WTC11 (cell line): ENCODE results near the gene NCLN. TPM values are rescaled to one million over a fixed set of nuclear protein-coding genes. Genes with fewer than 3 reads are reported as not detected.
"Not testable (repeated sequence)": the region's sequence is repeated elsewhere in the genome, so short reads cannot be mapped to it uniquely, and the experiment has no call there.

Source experiments
- ATAC-seq: fragments of 200-7000 bp; cut with Tn5 transposase; 2 replicates; pipeline ENCODE4 v1.10.0; 2021; ENCODE audit warnings: mild to moderate bottlenecking, moderate library complexity
- CTCF ChIA-PET: fragments of 300-600 bp; sonication (Branson Sonifier 250); formaldehyde crosslinking; loops from one replicate; lab custom pipeline; 2021; ENCODE audit warnings: antibody characterized with exemption; lab: Charles Lee
- POLR2A ChIA-PET: fragments of 350-600 bp; sonication (Branson Sonifier 250); formaldehyde crosslinking; loops from one replicate; lab custom pipeline; 2021; ENCODE audit warnings: antibody characterized with exemption; lab: Charles Lee
- DNase-seq: peaks from one replicate; pipeline ENCODE4 v3.0.0; 2021; ENCODE audit warnings: low spot score
- H3K27ac Mint-ChIP-seq: 2 replicates; pipeline ENCODE4 v1.8.0; 2021; ENCODE audit warnings: mixed read lengths
- H3K27me3 Mint-ChIP-seq: 2 replicates; pipeline ENCODE4 v1.8.0; 2021; ENCODE audit warnings: low read depth, mild to moderate bottlenecking, moderate library complexity, mixed read lengths
- H3K36me3 Mint-ChIP-seq: 2 replicates; pipeline ENCODE4 v1.8.0; 2021; ENCODE audit warnings: mixed read lengths
- H3K4me1 Mint-ChIP-seq: 2 replicates; pipeline ENCODE4 v1.8.0; 2022; ENCODE audit warnings: mixed read lengths
- H3K4me3 Mint-ChIP-seq: 2 replicates; pipeline ENCODE4 v1.8.0; 2021; ENCODE audit warnings: mild to moderate bottlenecking, moderate library complexity, mixed read lengths
- H3K9me3 Mint-ChIP-seq: 2 replicates; pipeline ENCODE4 v1.8.0; 2021; ENCODE audit warnings: mixed read lengths
- ARID4B ChIP-seq: sonication (generic); formaldehyde crosslinking; IDR thresholded peaks from 2 replicates; pipeline ENCODE4 v1.8.0; 2023; ENCODE audit warnings: missing genetic modification reagents, mild to moderate bottlenecking, borderline replicate concordance
- ERG ChIP-seq: fragments of 250-450 bp; sonication (Bioruptor Pico); IDR thresholded peaks from 2 replicates; pipeline ENCODE4 v1.8.0; 2021; ENCODE audit warnings: mild to moderate bottlenecking
- FOXJ3 ChIP-seq: sonication (generic); formaldehyde crosslinking; IDR thresholded peaks from 2 replicates; pipeline ENCODE4 v1.9.0; 2021; ENCODE audit warnings: missing genetic modification reagents, mild to moderate bottlenecking, borderline replicate concordance
- GTF2I ChIP-seq: fragments of 250-450 bp; sonication (Bioruptor Pico); conservative IDR thresholded peaks from 2 replicates; pipeline ENCODE4 v1.4.0; 2021; ENCODE audit warnings: mild to moderate bottlenecking
- IRF2 ChIP-seq: sonication (generic); formaldehyde crosslinking; IDR thresholded peaks from 2 replicates; pipeline ENCODE4 v1.8.0; 2022; ENCODE audit warnings: low read depth, missing genetic modification reagents, borderline replicate concordance
- NFYB ChIP-seq: sonication (generic); formaldehyde crosslinking; conservative IDR thresholded peaks from 2 replicates; pipeline ENCODE4 v1.8.0; 2022; ENCODE audit warnings: low read depth, missing genetic modification reagents
- SP1 ChIP-seq: sonication (generic); formaldehyde crosslinking; conservative IDR thresholded peaks from 2 replicates; pipeline ENCODE4 v1.8.1; 2022; ENCODE audit warnings: missing genetic modification reagents
- ZBTB43 ChIP-seq: sonication (generic); formaldehyde crosslinking; IDR thresholded peaks from 2 replicates; pipeline ENCODE4 v1.8.1; 2023; ENCODE audit warnings: mild to moderate bottlenecking, missing genetic modification reagents
- ZMAT4 ChIP-seq: fragments of 250-450 bp; sonication (Bioruptor Pico); IDR thresholded peaks from 2 replicates; pipeline ENCODE4 v1.9.0; 2021; ENCODE audit warnings: mild to moderate bottlenecking
- ZNF416 ChIP-seq: fragments of 250-450 bp; sonication (Bioruptor Pico); IDR thresholded peaks from 2 replicates; pipeline ENCODE4 v1.9.0; 2021; ENCODE audit warnings: mild to moderate bottlenecking, inconsistent platforms
- ZNF671 ChIP-seq: fragments of 250-450 bp; sonication (Bioruptor Pico); IDR thresholded peaks from 2 replicates; pipeline ENCODE4 v1.8.0; 2021; ENCODE audit warnings: mild to moderate bottlenecking
- total RNA-seq: library from RNA; stranded (reverse); gene quantifications from 3 replicates; pipeline ENCODE4 v1.2.3, GENCODE V29; 2021

NCLN gene
- total RNA-seq, 1 experiment from 2014 or later: 113 TPM

- no peak for TF ChIP-seq ARID4B
- TF ChIP-seq ERG (CRISPR knock-in tag): no peak
- TF ChIP-seq ZMAT4 (CRISPR knock-in tag): no peak
- no peak for TF ChIP-seq ZBTB43 (CRISPR knock-in tag)
- TF ChIP-seq IRF2: no peak
- no peak for TF ChIP-seq ZNF416 (CRISPR knock-in tag)
- no peak for TF ChIP-seq ZNF671 (CRISPR knock-in tag)
- no peak for TF ChIP-seq SP1 (CRISPR knock-in tag)
- no peak for TF ChIP-seq FOXJ3 (CRISPR knock-in tag)
Measured at GRCh38 chr19:3153286-3154230, 32.2 kb upstream of the NCLN start (continued).

- H3K4me3 Mint-ChIP-seq, H3K4me1 Mint-ChIP-seq, CTCF ChIA-PET, H3K9me3 Mint-ChIP-seq, DNase-seq, POLR2A ChIA-PET, ATAC-seq, H3K36me3 Mint-ChIP-seq, H3K27me3 Mint-ChIP-seq, H3K27ac Mint-ChIP-seq: not testable (repeated sequence)
Measured at GRCh38 chr19:3154447-3154846, 31.3 kb upstream of the NCLN start.

- ATAC-seq (no peak), DNase-seq (no peak)
- H3K9me3 Mint-ChIP-seq: peaks cover 7% of the 10 kb centered on the region
- TF ChIP-seq GTF2I (CRISPR knock-in tag) (0 out of 2 replicates have a peak, but pooled peaks have one; percentile 30), NFYB (CRISPR knock-in tag) (no peak)
- H3K36me3 Mint-ChIP-seq: no peaks in the 10 kb centered on the region
- peaks cover 7% of the 10 kb centered on the region for H3K27me3 Mint-ChIP-seq
- POLR2A ChIA-PET: no interaction called here
- H3K27ac Mint-ChIP-seq: no peak overlapping the region
- no peak overlapping the region for H3K4me3 Mint-ChIP-seq
- peaks cover 4% of the 10 kb centered on the region; the same call in 1 of the 2 replicates for H3K4me1 Mint-ChIP-seq
- CTCF ChIA-PET: no interaction called here
Measured at GRCh38 chr19:3154957-3155736, 30.6 kb upstream of the NCLN start.
